Brain pericyte (primary cell): ENCODE results near the gene COL18A1.
"Not testable (repeated sequence)": the region's sequence is repeated elsewhere in the genome, so short reads cannot be mapped to it uniquely, and the experiment has no call there.

ENCODE experiments used
- DNase-seq: peaks from one replicate; pipeline ENCODE4 v3.0.0-alpha.2; 2012; ENCODE audit warnings: low read depth, low spot score

COL18A1 gene

DNA sequence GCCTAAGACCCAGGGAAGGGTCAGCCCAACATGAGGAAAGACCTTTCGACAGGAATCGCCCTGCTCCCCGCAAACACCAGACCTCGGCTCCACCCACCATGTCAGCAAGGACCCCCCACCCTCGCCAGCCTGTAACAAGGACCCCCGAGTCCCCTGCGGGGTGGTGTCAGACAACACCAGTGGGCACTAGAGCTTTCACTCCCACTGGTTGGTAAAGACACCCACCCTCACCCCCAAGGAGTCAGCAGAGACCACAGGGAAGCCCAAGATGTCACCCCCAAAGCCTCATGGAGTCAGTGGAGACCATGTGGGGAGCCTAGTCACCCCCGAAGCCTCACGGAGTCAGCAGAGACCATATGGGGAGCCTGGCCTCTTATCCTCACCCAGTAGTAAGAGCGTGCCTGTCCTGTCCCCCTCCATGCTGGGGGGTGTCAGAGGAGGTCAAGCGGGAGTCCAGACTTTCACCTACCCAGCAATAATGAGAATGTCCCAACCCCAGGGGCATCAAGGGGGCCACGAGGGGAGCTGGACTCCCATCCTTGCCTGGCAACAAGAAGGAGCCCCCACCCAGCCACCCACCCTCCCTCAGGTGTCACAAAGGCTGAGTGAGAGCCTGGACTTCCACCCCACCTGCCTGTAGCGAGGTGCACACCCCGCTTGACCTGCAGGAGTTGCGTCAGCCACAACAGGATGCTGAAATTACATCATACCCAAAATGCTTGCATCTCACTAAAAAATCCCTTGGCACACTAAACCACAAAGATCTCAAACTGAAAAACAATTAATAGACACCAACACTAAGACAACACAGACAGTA is 112.5 kb downstream of the COL18A1 start:
- no peak for DNase-seq

DNA sequence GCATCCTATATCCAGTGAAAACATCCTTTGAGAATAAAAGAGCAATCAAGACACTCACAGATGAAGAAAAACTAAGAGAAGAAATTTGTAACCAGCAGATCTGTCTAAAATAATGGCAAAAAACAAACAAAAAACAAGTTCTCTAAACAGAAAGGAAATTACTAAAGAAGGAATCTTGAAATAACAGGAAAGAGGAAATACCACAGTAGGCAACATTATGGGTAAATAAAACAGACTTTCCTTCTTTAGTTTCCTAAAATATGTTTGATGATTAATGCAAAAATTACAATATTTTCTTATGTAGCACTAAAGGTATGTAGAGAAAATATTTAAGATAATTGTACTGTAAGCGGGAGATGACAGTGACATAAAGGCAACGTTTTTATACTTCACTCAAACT is 113.8 kb downstream of the COL18A1 start:
- DNase-seq, result no peak

DNA sequence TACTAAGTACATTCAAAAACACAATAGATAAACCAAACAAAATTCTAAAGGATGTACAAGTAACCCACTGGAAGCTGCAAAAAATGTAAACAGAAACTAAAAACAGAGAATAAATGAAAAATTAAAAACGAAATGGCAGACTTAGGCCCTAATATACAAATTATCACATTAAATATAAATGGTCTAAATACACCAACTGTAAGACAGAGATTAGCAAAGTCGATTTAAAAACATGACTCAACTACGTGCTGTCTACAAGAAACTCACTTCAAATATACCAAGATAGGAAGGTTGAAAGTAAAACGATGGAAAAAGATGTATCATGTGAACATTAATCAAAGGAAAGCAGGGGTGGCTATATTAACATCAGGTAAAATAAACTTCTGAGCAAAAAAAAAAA is 114.2 kb downstream of the COL18A1 start:
- no peak for DNase-seq

DNA sequence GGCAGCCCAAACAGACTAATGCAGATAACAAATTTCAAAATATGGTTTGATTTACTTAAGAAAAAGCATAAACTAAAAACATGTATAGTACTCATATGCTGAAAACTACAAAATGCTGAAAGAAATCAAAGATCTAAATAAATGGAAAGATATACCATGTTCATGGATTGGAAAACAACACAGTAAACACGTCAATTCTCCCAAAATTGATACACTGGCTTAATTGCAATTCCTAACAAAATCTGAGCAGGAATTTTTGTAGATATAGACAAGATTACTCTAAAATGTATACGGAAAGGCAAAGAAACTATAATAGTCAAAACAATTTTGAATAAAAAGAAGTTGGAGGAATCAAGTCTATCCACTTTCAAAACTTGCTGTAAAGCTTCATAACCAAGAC is 116.3 kb downstream of the COL18A1 start:
- no peak for DNase-seq

DNA sequence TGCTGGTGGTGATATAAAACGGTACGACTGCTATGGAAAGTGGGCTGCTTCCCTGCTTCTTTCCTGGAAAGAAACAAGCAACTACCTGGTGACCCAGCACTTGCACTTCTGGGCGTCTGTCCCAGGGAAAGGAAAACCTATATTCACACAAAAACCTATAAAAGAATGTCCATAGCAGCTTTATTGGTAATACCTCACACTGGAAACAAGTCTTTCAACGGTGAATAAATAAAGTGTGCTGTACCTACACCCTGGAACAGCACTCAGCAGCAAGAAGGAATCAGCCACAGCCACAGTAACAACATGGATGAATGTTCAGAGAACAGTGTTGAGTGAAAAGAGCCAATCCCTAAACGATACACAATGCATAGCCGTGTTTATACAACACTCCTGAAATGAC is 117.4 kb downstream of the COL18A1 start:
- no peak for DNase-seq

DNA sequence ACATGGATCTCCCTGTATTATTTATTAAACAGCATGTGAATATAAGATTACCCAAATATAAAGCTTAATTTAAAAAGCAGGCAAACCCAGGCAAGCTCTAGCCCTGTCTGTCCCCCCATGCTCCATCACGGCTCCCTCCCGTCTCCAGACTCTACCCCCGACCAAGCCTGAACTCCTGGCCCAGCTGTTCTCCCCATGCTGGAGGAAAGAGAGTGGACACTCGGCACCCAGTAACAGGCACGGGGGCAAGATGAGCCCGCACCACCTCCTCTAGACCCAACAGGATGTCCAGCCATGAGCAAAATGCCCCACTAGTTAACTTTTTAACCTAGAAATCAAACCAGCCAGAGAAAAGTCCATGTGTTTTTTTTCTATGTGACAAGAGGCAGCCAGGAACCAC is 118.0 kb downstream of the COL18A1 start:
- no peak for DNase-seq

DNA sequence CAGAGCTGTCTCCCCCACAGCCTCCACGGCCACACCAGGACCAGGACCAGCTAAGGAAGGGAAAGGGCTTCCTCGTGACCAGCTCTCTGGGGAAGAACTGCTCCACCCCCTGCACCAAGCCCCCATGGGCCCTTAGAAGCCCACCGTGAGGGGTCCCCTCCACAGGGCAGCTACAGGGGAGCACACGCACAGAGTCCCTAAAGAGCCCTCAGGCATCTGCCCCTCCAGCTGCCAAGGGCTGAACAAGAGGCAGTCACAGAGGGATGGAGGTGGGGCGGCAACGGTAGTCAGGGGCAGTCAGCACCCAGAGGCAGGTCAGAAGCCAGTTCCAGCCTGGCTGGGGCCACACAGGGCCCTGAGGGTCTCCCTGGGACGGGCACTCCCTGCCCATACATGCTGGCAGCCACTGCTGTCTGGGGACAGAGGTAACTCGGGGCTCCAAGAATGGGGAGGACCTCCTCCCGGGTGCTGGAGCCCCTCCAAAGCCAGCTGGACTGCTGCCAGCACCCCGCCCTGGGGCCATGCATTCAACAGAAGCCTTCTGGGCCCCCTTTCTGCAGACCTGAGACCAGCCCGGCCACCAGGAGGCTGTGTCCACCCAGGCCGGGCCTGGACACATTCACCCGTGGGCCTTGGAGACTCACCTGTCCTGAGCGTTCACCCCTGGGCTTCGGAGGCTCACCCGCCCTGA is 118.6 kb downstream of the COL18A1 start:
- DNase-seq, result no peak

DNA sequence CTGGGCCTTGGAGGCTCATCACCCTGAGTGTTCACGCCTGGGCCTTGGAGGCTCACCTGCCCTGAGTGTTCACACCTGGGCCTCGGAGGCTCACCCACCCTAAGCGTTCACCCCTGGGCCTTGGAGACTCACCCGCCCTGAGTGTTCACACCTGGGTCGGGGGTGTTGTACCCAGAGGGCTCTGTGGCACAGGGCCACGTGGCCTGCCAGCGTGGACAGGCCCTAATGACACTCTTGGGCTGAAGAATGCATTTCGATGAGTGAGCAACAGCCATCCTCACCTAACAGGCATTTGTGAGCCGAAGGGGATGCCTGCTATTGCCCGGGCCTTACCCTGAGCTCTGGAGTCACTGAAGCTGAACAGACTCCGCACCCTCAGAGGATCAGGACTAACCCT is 119.8 kb downstream of the COL18A1 start:
- no peak for DNase-seq

DNA sequence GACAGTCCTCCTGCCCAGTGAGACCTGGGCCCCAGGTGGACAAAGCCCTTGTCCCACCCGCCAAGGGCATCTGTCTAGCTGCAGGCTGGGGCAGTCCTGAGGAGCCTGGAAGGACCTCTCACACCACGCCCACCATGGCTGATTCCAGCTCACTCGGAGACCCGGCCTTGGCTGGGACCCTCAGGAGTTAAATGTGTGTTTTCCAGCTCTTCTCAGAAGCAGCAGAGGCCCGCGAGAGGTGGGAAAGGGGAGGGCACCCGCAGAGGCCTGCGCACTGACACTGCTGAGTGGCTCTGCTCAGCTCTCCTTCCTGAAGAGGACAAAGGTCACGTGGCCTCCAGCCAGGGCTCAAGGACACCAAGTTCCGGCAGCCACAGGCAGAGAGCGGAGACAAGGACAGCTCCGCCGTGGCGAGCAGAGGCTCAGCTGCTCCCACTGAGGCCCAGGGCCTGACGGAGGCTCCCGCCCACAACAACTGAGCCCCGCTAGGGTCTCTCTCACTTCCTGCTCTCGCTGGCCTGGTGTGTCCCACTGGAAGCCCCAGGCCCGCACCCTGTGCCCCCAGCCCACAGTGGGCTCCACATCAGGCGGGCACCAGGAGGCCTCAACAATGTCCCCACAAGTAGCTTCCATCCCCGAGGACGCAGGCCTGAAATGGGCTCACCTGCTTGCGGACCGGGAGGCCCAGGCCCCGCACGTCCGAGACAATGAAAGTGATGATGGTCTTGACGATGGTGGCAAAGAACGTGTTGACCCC is 120.4 kb downstream of the COL18A1 start:
- no peak for DNase-seq

DNA sequence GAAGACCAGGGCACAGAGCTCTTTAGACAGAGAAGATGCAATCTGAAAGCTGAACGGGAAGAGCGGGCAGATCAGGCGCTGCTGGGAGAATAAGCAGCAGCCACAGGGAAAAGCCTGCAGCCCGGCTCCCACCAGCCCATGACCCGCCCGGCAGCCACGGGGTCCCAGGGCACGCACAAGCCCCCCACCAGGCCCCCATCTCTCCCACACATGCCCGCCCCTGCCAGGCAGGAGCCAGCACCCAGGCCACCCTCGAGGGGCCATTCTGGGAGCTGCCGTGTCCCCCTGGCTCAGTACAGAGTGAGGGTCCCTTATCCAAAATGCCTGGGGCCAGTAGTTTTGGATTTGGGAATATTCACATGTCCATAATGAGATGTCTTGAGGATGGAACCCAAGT is 120.9 kb downstream of the COL18A1 start:
- DNase-seq, result no peak

DNA sequence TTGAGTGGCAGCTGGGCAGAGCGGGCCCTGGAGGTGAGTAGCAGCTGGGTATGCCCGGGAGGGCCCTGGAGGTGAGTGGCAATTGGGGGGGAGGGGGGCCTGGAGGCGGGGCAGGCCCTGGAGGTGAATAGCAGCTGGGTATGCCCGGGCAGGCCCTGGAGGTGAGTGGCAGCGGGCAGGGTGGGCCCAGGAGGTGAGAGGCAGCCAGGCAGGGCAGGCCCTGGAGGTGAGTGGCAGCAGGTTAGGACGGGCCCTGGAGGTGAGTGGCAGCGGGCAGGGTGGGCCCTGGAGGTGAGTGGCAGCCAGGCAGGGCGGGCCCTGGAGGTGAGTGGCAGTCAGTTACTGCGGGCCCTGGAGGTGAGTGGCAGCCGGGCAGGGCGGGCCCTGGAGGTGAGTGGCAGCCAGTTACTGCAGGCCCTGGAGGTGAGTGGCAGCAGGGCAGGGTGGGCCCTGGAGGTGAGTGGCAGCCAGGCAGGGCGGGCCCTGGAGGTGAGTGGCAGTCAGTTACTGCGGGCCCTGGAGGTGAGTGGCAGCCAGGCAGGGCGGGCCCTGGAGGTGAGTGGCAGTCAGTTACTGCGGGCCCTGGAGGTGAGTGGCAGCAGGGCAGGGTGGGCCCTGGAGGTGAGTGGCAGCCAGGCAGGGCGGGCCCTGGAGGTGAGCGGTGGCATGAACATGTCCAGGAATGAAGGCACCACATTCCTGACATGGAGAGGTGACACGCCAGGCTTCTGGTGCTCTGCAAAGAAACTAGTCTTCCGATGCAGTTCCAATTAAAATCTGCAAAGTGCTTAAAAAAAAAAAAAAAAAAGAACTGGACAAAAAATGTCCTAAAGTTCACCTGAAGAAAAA is 122.4 kb downstream of the COL18A1 start:
- DNase-seq, result not testable (repeated sequence)

DNA sequence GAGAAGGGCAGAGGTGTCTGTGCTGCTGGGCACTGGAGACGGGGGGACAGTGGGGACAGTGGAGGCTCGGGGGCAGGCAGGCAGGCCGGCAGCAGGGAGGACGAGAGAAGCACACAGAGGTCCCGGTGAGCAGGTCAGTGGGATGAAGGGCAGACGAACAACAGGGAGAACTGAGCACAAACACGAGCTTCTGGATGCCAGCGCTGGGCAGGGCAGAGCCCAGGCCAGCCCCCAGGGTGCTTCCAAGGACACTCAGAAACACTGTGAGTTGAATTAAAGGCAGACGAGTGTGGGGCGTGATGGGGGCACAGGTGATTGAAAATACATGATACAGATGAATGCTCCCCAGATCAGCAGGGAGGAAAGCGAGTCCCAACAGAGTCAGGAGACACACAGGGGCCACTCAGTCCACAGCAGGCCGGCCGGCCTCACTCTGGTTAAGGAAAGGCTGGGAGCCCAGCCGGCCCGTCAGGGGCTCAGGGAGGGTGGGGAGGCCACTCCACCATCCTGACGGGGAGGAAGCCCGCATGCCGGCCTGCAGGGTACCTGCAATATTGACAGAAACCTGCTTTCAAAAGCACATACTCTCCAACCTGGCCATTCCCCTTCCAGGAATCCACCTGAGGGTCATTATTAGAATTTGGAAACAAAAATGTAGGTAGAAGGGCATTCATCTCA is 123.2 kb downstream of the COL18A1 start:
- no peak for DNase-seq

DNA sequence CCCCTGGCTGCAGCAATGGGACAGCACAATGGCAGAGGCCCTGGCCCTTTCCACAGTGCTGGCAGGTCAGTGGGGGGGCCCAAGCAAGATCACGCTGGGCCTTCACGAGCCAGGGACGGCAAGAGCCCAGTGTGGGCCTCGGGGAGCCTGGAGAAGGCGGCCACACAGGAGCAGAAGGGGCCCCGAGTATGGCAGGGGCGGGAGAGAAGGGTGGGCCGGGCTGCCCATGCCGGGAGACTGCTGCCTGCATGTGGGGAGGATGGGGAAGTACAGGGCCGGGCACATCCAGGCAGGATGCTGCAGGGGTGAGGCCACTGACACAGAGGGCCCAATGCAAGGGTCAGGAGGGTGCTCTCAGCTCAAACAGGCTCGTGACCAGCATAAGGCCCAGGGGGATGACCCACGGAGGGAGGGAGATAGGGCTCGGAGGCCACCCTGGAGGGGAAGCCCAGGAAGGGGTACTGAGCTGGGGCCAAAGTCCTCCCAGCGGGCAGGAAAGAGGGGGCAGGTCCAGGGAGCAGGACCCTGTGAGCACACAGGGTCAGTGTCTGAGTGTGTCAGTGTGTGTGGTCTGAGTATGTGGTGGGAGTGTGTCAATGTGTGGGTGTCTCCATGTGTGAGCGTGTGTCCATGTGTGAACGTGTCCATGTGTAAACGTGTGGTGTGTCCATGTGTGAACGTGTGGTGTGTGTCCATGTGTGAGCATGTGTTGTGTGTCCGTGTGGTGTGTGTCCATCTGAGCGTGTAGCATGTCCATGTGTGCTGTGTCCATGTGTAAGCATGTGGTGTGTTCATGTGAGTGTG is 124.2 kb downstream of the COL18A1 start:
- no peak for DNase-seq

DNA sequence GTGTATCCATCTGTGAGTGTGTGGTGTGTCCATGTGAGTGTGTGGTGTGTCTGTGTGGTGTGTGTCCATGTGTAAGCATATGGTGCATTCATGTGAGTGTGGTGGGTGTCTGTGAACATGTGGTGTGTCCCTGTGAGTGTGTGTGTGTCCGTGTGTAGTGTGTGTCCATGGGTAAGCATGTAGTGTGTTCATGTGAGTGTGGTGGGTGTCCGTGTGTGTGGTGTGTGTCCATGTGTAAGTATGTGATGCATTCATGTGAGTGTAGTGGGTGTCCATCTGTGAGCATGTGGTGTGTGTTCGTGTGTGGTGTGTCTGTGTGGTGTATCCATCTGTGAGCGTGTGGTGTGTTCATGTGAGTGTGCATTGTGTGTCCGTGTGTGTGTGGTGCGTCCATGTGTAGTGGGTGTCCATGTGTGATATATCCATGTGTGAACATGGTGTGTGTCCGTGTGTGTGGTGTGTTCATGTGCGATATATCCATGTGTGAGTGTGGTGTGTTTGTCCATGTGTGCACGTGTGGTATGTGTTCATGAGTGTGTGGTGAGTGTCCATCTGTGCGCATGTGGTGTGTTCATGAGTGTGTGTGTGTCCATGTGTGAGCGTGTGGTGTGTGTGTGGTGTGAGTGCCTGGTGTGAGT is 124.9 kb downstream of the COL18A1 start:
- no peak for DNase-seq

DNA sequence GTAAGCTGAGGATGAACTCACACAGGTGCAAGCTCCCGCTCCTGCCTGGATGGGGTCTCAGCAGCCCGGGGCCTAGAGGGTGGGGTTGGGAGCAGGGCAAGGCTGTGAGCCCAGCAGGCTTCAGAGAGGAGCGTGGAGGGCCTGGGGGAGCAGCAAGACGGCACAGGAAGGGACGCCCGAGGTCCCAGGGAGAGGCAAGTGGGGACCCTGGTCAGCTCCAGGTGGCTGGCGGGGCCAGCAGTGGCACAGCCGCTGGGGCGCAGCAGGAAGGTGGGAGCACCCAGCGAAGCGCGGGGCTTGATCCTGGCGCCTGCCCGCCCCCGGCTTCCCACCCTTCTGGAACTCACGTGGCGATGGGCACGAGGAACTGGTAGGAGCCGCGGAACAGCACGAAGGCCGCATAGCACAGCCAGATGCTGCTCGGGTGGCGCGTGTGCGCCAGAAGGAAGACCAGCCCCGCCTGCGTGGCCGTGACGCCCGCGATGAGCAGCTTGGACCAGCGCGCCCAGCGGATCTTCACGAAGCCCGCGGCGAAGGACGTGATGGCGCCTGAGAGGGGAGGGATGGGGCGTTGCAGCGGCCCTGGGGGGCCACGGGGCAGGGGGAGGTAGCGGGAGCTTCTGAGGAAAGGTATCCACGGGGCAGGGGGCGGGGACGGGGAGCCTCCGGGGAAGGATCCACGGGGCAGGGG is 125.6 kb downstream of the COL18A1 start:
- no peak for DNase-seq

DNA sequence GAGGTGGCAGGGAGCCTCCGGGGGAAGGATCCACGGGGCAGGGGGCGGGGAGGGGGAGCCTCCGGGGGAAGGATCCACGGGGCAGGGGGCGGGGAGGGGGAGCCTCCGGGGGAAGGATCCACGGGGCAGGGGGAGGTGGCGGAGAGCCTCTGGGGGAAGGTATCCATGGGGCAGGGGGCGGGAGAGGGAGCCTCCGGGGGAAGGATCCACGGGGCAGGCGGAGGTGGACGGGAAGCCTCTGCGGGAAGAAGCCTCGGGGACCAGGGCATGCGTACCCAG is 126.1 kb downstream of the COL18A1 start:
- DNase-seq, result not testable (repeated sequence)

DNA sequence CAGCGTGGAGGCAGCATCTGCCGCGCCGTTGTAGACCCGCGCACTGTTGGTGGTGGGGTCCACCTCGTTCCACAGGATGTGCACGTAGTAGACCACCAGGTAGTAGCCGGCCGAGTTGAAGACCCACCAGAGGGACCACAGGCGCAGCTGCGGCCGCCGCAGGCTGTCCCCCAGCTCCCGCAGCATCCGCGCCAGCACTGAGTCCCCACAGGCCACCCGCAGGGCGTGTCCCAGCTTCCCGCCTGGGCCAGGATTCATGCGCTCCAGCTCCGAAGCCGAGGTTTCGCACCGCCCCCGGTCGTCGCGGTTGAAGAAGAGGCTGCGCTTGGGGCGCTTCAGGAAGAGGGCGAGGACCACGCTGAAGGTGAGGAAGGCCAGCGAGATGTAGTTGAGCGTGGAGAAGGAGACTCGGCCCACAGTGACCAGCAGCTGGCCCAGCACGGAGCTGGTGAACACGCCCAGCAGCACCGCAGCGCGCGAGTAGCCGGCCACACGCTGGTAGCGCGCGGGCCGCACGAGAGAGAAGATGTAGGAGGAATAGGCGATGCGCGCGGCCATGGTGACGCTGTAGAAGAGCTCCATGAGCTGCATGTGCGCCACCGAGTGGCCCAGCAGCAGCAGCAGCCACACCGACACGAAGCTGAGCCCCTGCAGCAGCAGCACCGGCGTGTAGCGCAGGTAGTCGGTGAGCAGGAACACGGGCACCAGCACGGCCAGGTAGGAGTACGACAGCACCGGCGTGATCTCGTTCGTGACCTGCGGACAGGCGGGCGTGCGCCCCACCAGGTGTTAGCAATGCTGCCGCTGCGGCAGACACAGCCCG is 126.6 kb downstream of the COL18A1 start:
- DNase-seq, result no peak

DNA sequence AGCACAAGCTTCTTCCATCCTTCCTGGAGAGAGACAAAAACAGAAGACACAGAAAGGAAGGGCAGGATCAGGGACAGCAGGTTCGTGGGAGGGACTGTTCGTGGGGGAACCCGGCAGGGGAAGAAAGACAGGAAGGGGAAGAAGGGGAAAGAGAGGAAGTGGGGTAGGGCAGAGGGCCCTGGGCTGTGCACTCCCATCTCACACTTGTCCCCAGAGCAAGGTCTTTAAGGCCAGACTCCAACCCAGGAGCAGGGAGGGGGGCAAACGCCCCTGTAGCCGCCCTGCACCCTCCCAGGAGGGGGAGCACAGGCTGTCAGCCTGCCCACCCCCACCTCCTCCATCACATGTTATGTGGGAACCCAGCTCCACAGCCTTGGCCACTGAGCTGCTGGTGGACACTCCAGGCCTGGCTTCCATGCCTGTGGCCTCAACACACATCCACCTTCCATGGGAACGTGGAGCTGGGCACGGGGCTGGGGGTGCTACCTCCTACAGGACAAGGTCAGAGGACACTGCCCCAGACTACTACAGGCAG is 127.9 kb downstream of the COL18A1 start:
- DNase-seq, result no peak
